GM23338 (cell line): Measurements from ENCODE around the gene SAMD13. TPM values are rescaled to one million over a fixed set of nuclear protein-coding genes. Genes with fewer than 3 reads are reported as not detected.

Source experiments
- ATAC-seq: fragments of 200-7000 bp; cut with Tn5 transposase; 3 replicates; pipeline ENCODE4 v1.9.1; 2020
- DNase-seq: peaks from one replicate; pipeline ENCODE4 v3.0.0-alpha.2; 2015; ENCODE audit warnings: low spot score
- H2AFZ ChIP-seq: fragments of 200-600 bp; sonication (generic); 2 replicates; pipeline ENCODE4 v1.8.0; 2016; ENCODE audit warnings: antibody characterized with exemption, mild to moderate bottlenecking, moderate library complexity
- H3F3A ChIP-seq: fragments of 200-600 bp; sonication (generic); replicated peaks from 2 replicates; pipeline ENCODE4 v1.8.0; 2017; ENCODE audit warnings: antibody characterized with exemption, mixed run types, low read depth
- H3K27ac ChIP-seq: fragments of 200-600 bp; sonication (generic); 2 replicates; pipeline ENCODE4 v1.6.1; 2016; ENCODE audit warnings: low read depth
- H3K27me3 ChIP-seq: fragments of 200-600 bp; sonication (generic); 2 replicates; pipeline ENCODE4 v1.8.0; 2016; ENCODE audit warnings: mild to moderate bottlenecking, mixed run types, moderate library complexity; ENCODE audit not compliant: insufficient read depth
- H3K36me3 ChIP-seq: fragments of 200-600 bp; sonication (generic); 2 replicates; pipeline ENCODE4 v1.8.0; 2016; ENCODE audit warnings: mild to moderate bottlenecking; ENCODE audit not compliant: insufficient read depth
- H3K4me1 ChIP-seq: fragments of 200-600 bp; sonication (generic); 2 replicates; pipeline ENCODE4 v1.8.0; 2016; ENCODE audit warnings: mild to moderate bottlenecking, moderate library complexity; ENCODE audit not compliant: insufficient read depth
- H3K4me2 ChIP-seq: fragments of 200-600 bp; sonication (generic); 2 replicates; pipeline ENCODE4 v1.7.1; 2017; ENCODE audit warnings: mixed run types
- H3K4me3 ChIP-seq: fragments of 200-600 bp; sonication (generic); 2 replicates; pipeline ENCODE4 v1.6.1; 2016; ENCODE audit warnings: mixed run types
- H3K79me2 ChIP-seq: fragments of 200-600 bp; sonication (generic); replicated peaks from 2 replicates; pipeline ENCODE4 v1.8.0; 2017; ENCODE audit warnings: mild to moderate bottlenecking; ENCODE audit not compliant: insufficient read depth
- H3K9me2 ChIP-seq: fragments of 200-600 bp; sonication (generic); 2 replicates; pipeline ENCODE4 v1.8.0; 2017; ENCODE audit not compliant: insufficient read depth
- H4K20me1 ChIP-seq: fragments of 200-600 bp; sonication (generic); replicated peaks from 2 replicates; pipeline ENCODE4 v1.8.0; 2017; ENCODE audit warnings: mild to moderate bottlenecking; ENCODE audit not compliant: insufficient read depth
- H3K27ac Mint-ChIP-seq: 2 replicates; pipeline ENCODE4 v1.8.0; 2020; ENCODE audit warnings: inconsistent platforms, mild to moderate bottlenecking, moderate library complexity, mixed read lengths
- H3K27me3 Mint-ChIP-seq: 3 replicates; pipeline ENCODE4 v1.8.0; 2022; ENCODE audit warnings: low read depth, mild to moderate bottlenecking, moderate library complexity, mixed read lengths, inconsistent platforms; ENCODE audit not compliant: insufficient read depth, poor library complexity
- H3K36me3 Mint-ChIP-seq: 3 replicates; pipeline ENCODE4 v1.8.0; 2021; ENCODE audit warnings: low read depth, mild to moderate bottlenecking, inconsistent platforms, moderate library complexity, mixed read lengths
- H3K4me1 Mint-ChIP-seq: 3 replicates; pipeline ENCODE4 v1.8.0; 2020; ENCODE audit warnings: mild to moderate bottlenecking, inconsistent platforms, mixed read lengths
- H3K4me3 Mint-ChIP-seq: 3 replicates; pipeline ENCODE4 v1.8.0; 2021; ENCODE audit warnings: moderate library complexity, mild to moderate bottlenecking, inconsistent platforms, mixed read lengths
- H3K9me3 Mint-ChIP-seq: 3 replicates; pipeline ENCODE4 v1.8.0; 2020; ENCODE audit warnings: moderate library complexity, mild to moderate bottlenecking, inconsistent platforms, mixed read lengths
- CREB1 ChIP-seq: fragments of 250-450 bp; sonication (Bioruptor Pico); IDR thresholded peaks from 2 replicates; pipeline ENCODE4 v1.5.0; 2020; ENCODE audit warnings: low read depth, mild to moderate bottlenecking, moderate library complexity
- CTCF ChIP-seq, 2 experiments: fragments of 200-600 bp in 1 of 2; sonication (generic) in 1 of 2; conservative IDR thresholded peaks; 2 replicates each; pipeline versions ENCODE4 v1.5.1 to v1.6.1; 2016 to 2017; ENCODE audit warnings: antibody characterized with exemption in 2 of 2, low read depth in 2 of 2, mild to moderate bottlenecking in 2 of 2, moderate library complexity in 1 of 2
- ETS1 ChIP-seq: IDR thresholded peaks from 2 replicates; pipeline ENCODE4 v1.6.1; 2016; ENCODE audit warnings: antibody characterized with exemption
- EZH2 ChIP-seq: fragments of 200-600 bp; sonication (generic); IDR thresholded peaks from one replicate; pipeline ENCODE4 v1.8.0; 2017; ENCODE audit warnings: antibody characterized with exemption, mild to moderate bottlenecking, low read depth; ENCODE audit not compliant: unreplicated experiment
- EZH2phosphoT487 ChIP-seq: fragments of 200-600 bp; sonication (generic); IDR thresholded peaks from one replicate; pipeline ENCODE4 v1.8.1; 2018; ENCODE audit warnings: antibody characterized with exemption; ENCODE audit not compliant: unreplicated experiment
- JUNB ChIP-seq: IDR thresholded peaks from one replicate; pipeline ENCODE4 v1.6.1; 2016; ENCODE audit warnings: antibody characterized with exemption; ENCODE audit not compliant: unreplicated experiment
- NANOG ChIP-seq: IDR thresholded peaks from 2 replicates; pipeline ENCODE4 v1.6.1; 2016; ENCODE audit warnings: antibody characterized with exemption, borderline replicate concordance
- POLR2AphosphoS5 ChIP-seq: IDR thresholded peaks from 2 replicates; pipeline ENCODE4 v1.6.1; 2016; ENCODE audit warnings: antibody characterized with exemption, low read depth
- REST ChIP-seq: IDR thresholded peaks from one replicate; pipeline ENCODE4 v1.6.1; 2018; ENCODE audit warnings: antibody characterized with exemption; ENCODE audit not compliant: unreplicated experiment
- STAT1 ChIP-seq: IDR thresholded peaks from one replicate; pipeline ENCODE4 v1.6.1; 2016; ENCODE audit warnings: antibody characterized with exemption; ENCODE audit not compliant: unreplicated experiment
- ZNF114 ChIP-seq: fragments of 250-450 bp; sonication (Bioruptor Pico); IDR thresholded peaks from 2 replicates; pipeline ENCODE4 v1.5.0; 2020; ENCODE audit warnings: mild to moderate bottlenecking, moderate library complexity
- ZNF331 ChIP-seq: fragments of 250-450 bp; sonication (Bioruptor Pico); IDR thresholded peaks from 2 replicates; pipeline ENCODE4 v1.5.0; 2020; ENCODE audit warnings: low read depth, mild to moderate bottlenecking, moderate library complexity
- ZNF462 ChIP-seq: fragments of 250-450 bp; sonication (Bioruptor Pico); IDR thresholded peaks from 2 replicates; pipeline ENCODE4 v1.5.0; 2020; ENCODE audit warnings: mild to moderate bottlenecking, moderate library complexity
- polyA plus RNA-seq: library from polyadenylated mRNA; unstranded; fragments of >200 nt; fragmentation: Nextera tagmentation; extraction: Ambion mirVana; gene quantifications from 2 replicates; pipeline ENCODE4 v1.2.1, GENCODE V29; 2016
- total RNA-seq: library from RNA; depleted of rRNA; stranded (reverse); fragments of >200 nt; shearing (Covaris generic); gene quantifications from 2 replicates; pipeline ENCODE4 v1.2.3, GENCODE V29; 2014

Gene SAMD13
- total and polyA plus RNA-seq, 2 experiments from 2014 or later, result 2.5 to 3.6 TPM

GRCh38 chr1:84277343-84278059, 24.0 kb upstream of the SAMD13 start:
- Histone ChIP-seq H3K4me1 (peaks cover 4% of the 10 kb centered on the region; the same call in 1 of the 2 replicates), H3K36me3 (no peaks in the 10 kb centered on the region), H3K27ac (no peak overlapping the region), H3K9me2 (no peaks in the 10 kb centered on the region), H4K20me1 (no peaks in the 10 kb centered on the region), H3K79me2 (no peaks in the 10 kb centered on the region), H2AFZ (no peak overlapping the region), H3F3A (no peaks in the 10 kb centered on the region), H3K4me3 (no peak overlapping the region), H3K4me2 (no peak overlapping the region), H3K27me3 (no peaks in the 10 kb centered on the region)
- DNase-seq (no peak), ATAC-seq (no peak)
- H3K4me3 Mint-ChIP-seq, result no peak overlapping the region
- no peaks in the 10 kb centered on the region for H3K36me3 Mint-ChIP-seq
- no peaks in the 10 kb centered on the region for H3K9me3 Mint-ChIP-seq
- H3K27me3 Mint-ChIP-seq, result peaks cover 1% of the 10 kb centered on the region
- H3K27ac Mint-ChIP-seq, result no peak overlapping the region
- H3K4me1 Mint-ChIP-seq, result peaks cover 6% of the 10 kb centered on the region
- TF ChIP-seq REST (no peak), CREB1 (CRISPR knock-in tag) (no peak), NANOG (no peak), EZH2 (no peak), POLR2AphosphoS5 (no peak), ETS1 (no peak), ZNF114 (no peak), STAT1 (no peak), JUNB (no peak), EZH2phosphoT487 (no peak), ZNF331 (CRISPR knock-in tag) (no peak), CTCF (conservative IDR thresholded peaks at IDR 0.05; ENCODE audit: low read depth in 2 of 2) (no peak), ZNF462 (CRISPR knock-in tag) (no peak)
